Keratinocyte (primary cell): ENCODE results near the gene EBF4. TPM values are rescaled to one million over a fixed set of nuclear protein-coding genes. Genes with fewer than 3 reads are reported as not detected.

Experiments
- DNase-seq: peaks from one replicate; pipeline ENCODE4 v3.0.0-alpha.2; 2011; ENCODE audit warnings: low read depth, missing footprints, low spot score
- FAIRE-seq: peaks from 2 replicates; lab custom pipeline; 2011; peaks lifted over from hg19 to GRCh38; lab: Jason Lieb, UNC
- H2AFZ ChIP-seq: 2 replicates; pipeline ENCODE4 v1.6.0; 2012; ENCODE audit warnings: low read length, control low read depth, inconsistent platforms; ENCODE audit not compliant: control insufficient read depth
- H3K27ac ChIP-seq: 2 replicates; pipeline ENCODE4 v1.5.1; 2011; ENCODE audit warnings: low read length; ENCODE audit not compliant: control insufficient read depth, insufficient read depth
- H3K27me3 ChIP-seq: 3 replicates; pipeline ENCODE4 v1.6.0; 2011; ENCODE audit warnings: low read length; ENCODE audit not compliant: control insufficient read depth, insufficient read depth; ENCODE audit errors: extremely low read depth
- H3K36me3 ChIP-seq, 2 experiments: 2 replicates in 1 of 2; 3 replicates in 1 of 2; pipeline ENCODE4 v1.5.1; 2011; ENCODE audit warnings: low read length in 2 of 2, mild to moderate bottlenecking in 1 of 2; ENCODE audit not compliant: control insufficient read depth in 2 of 2, insufficient read depth in 2 of 2; ENCODE audit errors: extremely low read depth in 1 of 2
- H3K4me1 ChIP-seq: 3 replicates; pipeline ENCODE4 v1.5.1; 2011; ENCODE audit warnings: low read length; ENCODE audit not compliant: control insufficient read depth, insufficient read depth; ENCODE audit errors: extremely low read depth
- H3K4me2 ChIP-seq: 3 replicates; pipeline ENCODE4 v1.6.0; 2011; ENCODE audit warnings: low read depth, low read length; ENCODE audit not compliant: control insufficient read depth, insufficient read depth; ENCODE audit errors: extremely low read depth
- H3K4me3 ChIP-seq, 3 experiments: fragments of 200-600 bp in 1 of 3; sonication (generic) in 1 of 3; 2 replicates in 2 of 3; 3 replicates in 1 of 3; pipeline ENCODE4 v1.5.1; 2011 to 2016; ENCODE audit warnings: low read length in 3 of 3, mild to moderate bottlenecking in 3 of 3, control low read depth in 2 of 3, inconsistent platforms in 1 of 3, low read depth in 1 of 3, mixed read lengths in 1 of 3, mixed run types in 1 of 3, moderate library complexity in 1 of 3; ENCODE audit not compliant: control insufficient read depth in 2 of 3, insufficient read depth in 2 of 3; ENCODE audit errors: extremely low read depth in 1 of 3
- H3K79me2 ChIP-seq: 2 replicates; pipeline ENCODE4 v1.6.0; 2012; ENCODE audit warnings: low read length; ENCODE audit not compliant: control insufficient read depth, insufficient read depth
- H3K9ac ChIP-seq: 3 replicates; pipeline ENCODE4 v1.6.0; 2011; ENCODE audit warnings: low read length; ENCODE audit not compliant: control insufficient read depth, insufficient read depth; ENCODE audit errors: extremely low read depth
- H3K9me1 ChIP-seq: 3 replicates; pipeline ENCODE4 v1.6.0; 2011; ENCODE audit warnings: low read length; ENCODE audit not compliant: control insufficient read depth, insufficient read depth; ENCODE audit errors: extremely low read depth
- H3K9me3 ChIP-seq: 2 replicates; pipeline ENCODE4 v1.5.1; 2012; ENCODE audit warnings: low read depth, low read length; ENCODE audit not compliant: control insufficient read depth
- H4K20me1 ChIP-seq: 3 replicates; pipeline ENCODE4 v1.6.0; 2011; ENCODE audit warnings: low read length; ENCODE audit not compliant: control insufficient read depth, insufficient read depth; ENCODE audit errors: extremely low read depth
- CTCF ChIP-seq, 3 experiments: IDR thresholded peaks in 1 of 3; conservative IDR thresholded peaks in 1 of 3; optimal IDR thresholded peaks in 1 of 3; 2 replicates in 2 of 3; 3 replicates in 1 of 3; pipeline versions ENCODE3 to v1.5.1; 2011; ENCODE audit warnings: low read length in 3 of 3, mild to moderate bottlenecking in 3 of 3, moderate library complexity in 2 of 3, control low read depth in 1 of 3, inconsistent platforms in 1 of 3; ENCODE audit not compliant: insufficient read depth in 2 of 3; ENCODE audit errors: extremely low read depth in 1 of 3
- EZH2 ChIP-seq: IDR thresholded peaks from one replicate; pipeline ENCODE4 v1.6.1; 2012; ENCODE audit warnings: inconsistent platforms, mild to moderate bottlenecking, low read length, moderate library complexity
- dilution Hi-C: fragments of 300-500 bp; cut with MboI; formaldehyde crosslinking; loops from one replicate; pipeline ENCODE4 v1.7.0; 2020; ENCODE audit warnings: low sequenced_read_pairs; ENCODE audit not compliant: extremely low pct_ligation_motif_present
- polyA plus RNA-seq, 5 experiments: library from polyadenylated mRNA; depleted of rRNA in 3 of 5; stranded (reverse) in 3 of 5; stranded (forward) in 1 of 5; unstranded in 1 of 5; fragments of >200 nt; gene quantifications; 1 replicate in 1 of 5; 2 replicates in 3 of 5; 3 replicates in 1 of 5; pipeline versions ENCODE4 v1.2.1 to v1.2.3, GENCODE V29; 2011 to 2012; ENCODE audit warnings: missing spikeins in 2 of 5, low read depth in 1 of 5, low replicate concordance in 1 of 5

Gene EBF4
- polyA plus RNA-seq, 1 donor (not counting 4 experiments of a cell fraction or from before 2014, with no cell fraction given): not detected

GRCh38 chr20:2691127-2691526, 1.5 kb upstream of the EBF4 start:
- H3K36me3 ChIP-seq: no peaks in the 10 kb centered on the region
- no peaks in the 10 kb centered on the region for H3K4me1 ChIP-seq
- dilution Hi-C loops: no loop called here
- H3K9me3 ChIP-seq: no peaks in the 10 kb centered on the region
- H3K4me3 ChIP-seq: no peak overlapping the region
- H3K27me3 ChIP-seq: peaks cover 60% of the 10 kb centered on the region
- no peak overlapping the region for H3K27ac ChIP-seq
- H3K9me1 ChIP-seq: no peaks in the 10 kb centered on the region
- no peak for TF ChIP-seq CTCF (optimal IDR thresholded peaks at IDR 0.05 in 1 of 3, IDR thresholded peaks at IDR 0.05 in 1 of 3, conservative IDR thresholded peaks at IDR 0.05 in 1 of 3; ENCODE audit: extremely low read depth in 1 of 3, insufficient read depth in 2 of 3, low read length in 3 of 3)
- TF ChIP-seq EZH2: no peak
- H4K20me1 ChIP-seq: no peaks in the 10 kb centered on the region
- no peak overlapping the region for H2AFZ ChIP-seq
- no peaks in the 10 kb centered on the region for H3K79me2 ChIP-seq
- DNase-seq (no peak), FAIRE-seq (no peak)
- no peak overlapping the region for H3K9ac ChIP-seq
- no peak overlapping the region for H3K4me2 ChIP-seq

- dilution Hi-C loops: no loop called here
- Histone ChIP-seq H3K4me1 (no peaks in the 10 kb centered on the region), H3K79me2 (no peaks in the 10 kb centered on the region), H3K27ac (no peak overlapping the region), H3K36me3 (no peaks in the 10 kb centered on the region), H3K9me1 (no peaks in the 10 kb centered on the region), H2AFZ (no peak overlapping the region), H3K4me3 (peak overlapping the region in 1 of 3 experiments; percentile 59), H3K9me3 (no peaks in the 10 kb centered on the region), H3K27me3 (peaks cover 64% of the 10 kb centered on the region), H3K4me2 (no peak overlapping the region), H3K9ac (no peak overlapping the region), H4K20me1 (no peaks in the 10 kb centered on the region)
- no peak for DNase-seq
- no peak for FAIRE-seq
- TF ChIP-seq EZH2: no peak
- no peak for TF ChIP-seq CTCF (optimal IDR thresholded peaks at IDR 0.05 in 1 of 3, IDR thresholded peaks at IDR 0.05 in 1 of 3, conservative IDR thresholded peaks at IDR 0.05 in 1 of 3; ENCODE audit: extremely low read depth in 1 of 3, insufficient read depth in 2 of 3, low read length in 3 of 3)
Measured at GRCh38 chr20:2691663-2692035, 931 bp upstream of the EBF4 start.
